SK-N-SH (cell line): ENCODE data around the gene SLC33A1. TPM values are rescaled to one million over a fixed set of nuclear protein-coding genes. Genes with fewer than 3 reads are reported as not detected.

Experiments used
- CTCF ChIA-PET: fragments of 300-600, 350-600 bp; formaldehyde crosslinking; extraction: SDS; loops from one replicate; lab custom pipeline; 2021; lab: Yijun Ruan, JAX
- POLR2A ChIA-PET: fragments of 350-600 bp; sonication (Branson Sonifier 250); formaldehyde crosslinking; extraction: SDS; loops from one replicate; lab custom pipeline; 2020; ENCODE audit warnings: antibody characterized with exemption, inconsistent platforms; lab: Yijun Ruan, JAX
- DNase-seq: peaks from one replicate; pipeline ENCODE4 v3.0.0; 2012
- H2AFZ ChIP-seq: fragments of 200-600 bp; sonication (generic); 2 replicates; pipeline ENCODE4 v1.8.1; 2016; ENCODE audit warnings: antibody characterized with exemption, mild to moderate bottlenecking, low read depth
- H3F3A ChIP-seq: fragments of 200-600 bp; sonication (generic); replicated peaks from 2 replicates; pipeline ENCODE3; 2016; ENCODE audit warnings: antibody characterized with exemption, mild to moderate bottlenecking; ENCODE audit not compliant: insufficient read depth
- H3K27ac ChIP-seq, 2 experiments: fragments of 200-500 bp in 1 of 2; fragments of 200-600 bp in 1 of 2; sonication (Bioruptor generic) in 1 of 2; sonication (generic), shearing (Covaris generic) in 1 of 2; 2 replicates each; pipeline versions ENCODE4 v1.5.1 to v1.6.1; 2014 to 2016; ENCODE audit warnings: low read depth in 2 of 2, inconsistent platforms in 1 of 2, low read length in 1 of 2, mild to moderate bottlenecking in 1 of 2, mixed read lengths in 1 of 2
- H3K27me3 ChIP-seq: fragments of 200-600 bp; sonication (generic), shearing (Covaris generic); 2 replicates; pipeline ENCODE4 v1.6.1; 2016; ENCODE audit warnings: mixed run types; ENCODE audit not compliant: insufficient read depth
- H3K36me3 ChIP-seq, 2 experiments: fragments of 200-500 bp in 1 of 2; fragments of 200-600 bp in 1 of 2; sonication (Bioruptor generic) in 1 of 2; sonication (generic) in 1 of 2; replicated peaks in 1 of 2; 2 replicates each; pipeline versions ENCODE3 to v1.5.1; 2014 to 2016; ENCODE audit warnings: low read length in 1 of 2, mild to moderate bottlenecking in 1 of 2; ENCODE audit not compliant: insufficient read depth in 2 of 2, control insufficient read depth in 1 of 2
- H3K4me1 ChIP-seq, 2 experiments: fragments of 200-500 bp in 1 of 2; fragments of 200-600 bp in 1 of 2; sonication (Bioruptor generic) in 1 of 2; sonication (generic), shearing (Covaris generic) in 1 of 2; 2 replicates each; pipeline versions ENCODE4 v1.5.1 to v1.6.1; 2014 to 2016; ENCODE audit warnings: low read depth in 1 of 2, low read length in 1 of 2, mixed run types in 1 of 2; ENCODE audit not compliant: insufficient read depth in 2 of 2, control insufficient read depth in 1 of 2
- H3K4me2 ChIP-seq: fragments of 200-600 bp; sonication (generic), shearing (Covaris generic); 2 replicates; pipeline ENCODE4 v1.6.1; 2017; ENCODE audit warnings: mixed run types
- H3K4me3 ChIP-seq, 2 experiments: fragments of 200-500 bp in 1 of 2; fragments of 200-600 bp in 1 of 2; sonication (Bioruptor generic) in 1 of 2; sonication (generic), shearing (Covaris generic) in 1 of 2; 2 replicates each; pipeline versions ENCODE4 v1.5.1 to v1.8.1; 2014 to 2016; ENCODE audit warnings: low read depth in 2 of 2, inconsistent platforms in 1 of 2, low read length in 1 of 2, mild to moderate bottlenecking in 1 of 2, mixed read lengths in 1 of 2, moderate library complexity in 1 of 2
- H3K79me2 ChIP-seq: fragments of 200-600 bp; sonication (generic); 2 replicates; pipeline ENCODE4 v1.8.1; 2017; ENCODE audit warnings: mild to moderate bottlenecking; ENCODE audit not compliant: insufficient read depth
- H3K9ac ChIP-seq: fragments of 200-600 bp; sonication (generic); 2 replicates; pipeline ENCODE4 v1.6.1; 2017; ENCODE audit warnings: mixed run types
- H3K9me2 ChIP-seq: fragments of 200-600 bp; sonication (generic); 2 replicates; pipeline ENCODE4 v1.6.1; 2017; ENCODE audit warnings: mixed run types
- H3K9me3 ChIP-seq: fragments of 200-600 bp; sonication (generic); 2 replicates; pipeline ENCODE4 v1.6.1; 2017; ENCODE audit warnings: mixed run types, mild to moderate bottlenecking, moderate library complexity
- H4K20me1 ChIP-seq: fragments of 200-600 bp; sonication (generic); 2 replicates; pipeline ENCODE4 v1.6.1; 2017; ENCODE audit warnings: mild to moderate bottlenecking, mixed run types; ENCODE audit not compliant: insufficient read depth
- CHD2 ChIP-seq: fragments of 150-350 bp; IDR thresholded peaks from 2 replicates; pipeline ENCODE4 v1.6.1; 2018; ENCODE audit warnings: low read length; ENCODE audit not compliant: partially characterized antibody
- CTCF ChIP-seq: fragments of 200-600 bp; sonication (generic); IDR thresholded peaks from 2 replicates; pipeline ENCODE4 v1.6.1; 2017; ENCODE audit warnings: antibody characterized with exemption, mild to moderate bottlenecking, moderate library complexity
- ELF1 ChIP-seq: IDR thresholded peaks from 2 replicates; pipeline ENCODE4 v1.4.0; 2012
- FOXJ3 ChIP-seq: sonication (generic); formaldehyde crosslinking; IDR thresholded peaks from 2 replicates; pipeline ENCODE4 v1.5.1; 2020; ENCODE audit warnings: mild to moderate bottlenecking, missing genetic modification reagents
- FOXM1 ChIP-seq: IDR thresholded peaks from 2 replicates; pipeline ENCODE4 v1.4.0; 2012; ENCODE audit warnings: low read depth, mild to moderate bottlenecking
- GABPA ChIP-seq: IDR thresholded peaks from 2 replicates; pipeline ENCODE4 v1.4.0; 2012; ENCODE audit warnings: low read depth, mild to moderate bottlenecking
- GATA2 ChIP-seq: sonication (generic); formaldehyde crosslinking; IDR thresholded peaks from 2 replicates; pipeline ENCODE4 v1.5.0; 2020; ENCODE audit warnings: mild to moderate bottlenecking, missing genetic modification reagents
- JUND ChIP-seq: IDR thresholded peaks from 2 replicates; pipeline ENCODE4 v1.4.0; 2012
- MAX ChIP-seq: IDR thresholded peaks from 2 replicates; pipeline ENCODE4 v1.4.0; 2012; ENCODE audit warnings: low read depth
- MEF2A ChIP-seq: IDR thresholded peaks from 2 replicates; pipeline ENCODE4 v1.4.0; 2012; ENCODE audit warnings: low read depth, borderline replicate concordance
- MXI1 ChIP-seq: IDR thresholded peaks from 2 replicates; pipeline ENCODE4 v1.6.1; 2012; ENCODE audit warnings: mild to moderate bottlenecking, low read depth, low read length, improper control_type of control experiment
- NFIC ChIP-seq: IDR thresholded peaks from 2 replicates; pipeline ENCODE4 v1.4.0; 2012; ENCODE audit warnings: borderline replicate concordance
- NRF1 ChIP-seq: IDR thresholded peaks from 2 replicates; pipeline ENCODE4 v1.6.1; 2012; ENCODE audit warnings: low read depth, mild to moderate bottlenecking, low read length
- PBX3 ChIP-seq: IDR thresholded peaks from 2 replicates; pipeline ENCODE4; 2012
- RCOR1 ChIP-seq: fragments of 150-350 bp; IDR thresholded peaks from 2 replicates; pipeline ENCODE4 v1.6.1; 2017; ENCODE audit warnings: antibody characterized with exemption, low read length
- REST ChIP-seq: IDR thresholded peaks from 2 replicates; pipeline ENCODE4 v1.6.1; 2012; ENCODE audit warnings: mild to moderate bottlenecking, low read depth, low read length, moderate library complexity
- RFX5 ChIP-seq: IDR thresholded peaks from 2 replicates; pipeline ENCODE4 v1.6.1; 2012; ENCODE audit warnings: mild to moderate bottlenecking, improper control_type of control experiment, low read length
- RXRA ChIP-seq: IDR thresholded peaks from 2 replicates; pipeline ENCODE4 v1.4.0; 2012; ENCODE audit warnings: low read depth, mild to moderate bottlenecking, borderline replicate concordance
- TCF12 ChIP-seq: IDR thresholded peaks from 2 replicates; pipeline ENCODE4 v1.4.0; 2012
- TEAD4 ChIP-seq: IDR thresholded peaks from 2 replicates; pipeline ENCODE4 v1.4.0; 2012; ENCODE audit warnings: mild to moderate bottlenecking, borderline replicate concordance; ENCODE audit not compliant: insufficient read depth
- USF1 ChIP-seq: IDR thresholded peaks from 2 replicates; pipeline ENCODE4 v1.4.0; 2012; ENCODE audit warnings: low read depth, borderline replicate concordance
- YY1 ChIP-seq: IDR thresholded peaks from 2 replicates; pipeline ENCODE4 v1.4.0; 2012; ENCODE audit warnings: low read depth, mild to moderate bottlenecking
- WGBS: methylation state at CpG from one replicate; pipeline ENCODE4 v1.1.6; 2017; ENCODE audit warnings: low lambda C conversion rate; 5-methylcytosine and 5-hydroxymethylcytosine counted together
- polyA plus RNA-seq, 3 experiments: library from polyadenylated mRNA; depleted of rRNA; stranded (reverse); fragments of >200 nt; gene quantifications; 2 replicates each; pipeline ENCODE4 v1.2.3, GENCODE V29; 2012

SLC33A1 gene
- polyA plus RNA-seq, 1 of the 3 experiments (the other 2 are of a cell fraction): 10.3 TPM

- peak; percentile 88; the same call in 1 of the 2 replicates for TF ChIP-seq MXI1
- TF ChIP-seq RXRA: no peak
- TF ChIP-seq REST: 0 out of 2 replicates have a peak, but pooled peaks have one; percentile 41
- TF ChIP-seq PBX3: no peak
- TF ChIP-seq NFIC: no peak
- TF ChIP-seq MAX: peak; percentile 13; the same call in 1 of the 2 replicates
Observed at GRCh38 chr3:155870133-155870944, 16.1 kb upstream of the SLC33A1 start, which contains the start of gene GMPS (continued).

GRCh38 chr3:155869691-155870090 is 15.5 kb upstream of the SLC33A1 start:
- Histone ChIP-seq H3K79me2 (peaks cover 41% of the 10 kb centered on the region), H3K9ac (peak overlapping the region; percentile 83), H3K4me2 (peak overlapping the region; percentile 98), H3K4me3 (peak overlapping the region; percentile 51 to 96), H3K36me3 (no peaks in the 10 kb centered on the region), H4K20me1 (peaks cover 26% of the 10 kb centered on the region), H3F3A (peaks cover 9% of the 10 kb centered on the region), H3K9me2 (no peaks in the 10 kb centered on the region), H3K27ac (peak overlapping the region; percentile 84 to 86), H3K9me3 (no peaks in the 10 kb centered on the region), H3K27me3 (no peaks in the 10 kb centered on the region), H2AFZ (peak overlapping the region; percentile 99), H3K4me1 (peaks cover 8 to 10% of the 10 kb centered on the region in 2 experiments; a peak in 3 of 4 replicates)
- peak; percentile 33 for DNase-seq
- CTCF ChIA-PET: interaction anchor here (0.6 to 5.6 kb wide), 10 partner anchors 12 to 1557 kb away, joined by 3 to 49 read pairs (median 4); partner anchors contain the start of gene C3orf33
- 37% methylated on average over 3 of the region's 3 CpGs for WGBS
- POLR2A ChIA-PET: interaction anchor here (0.8 to 3.2 kb wide), 3 partner anchors 16 to 64 kb away, joined by 3 to 17 read pairs (median 4); partner anchors contain the start of genes C3orf33 and SLC33A1
- TF ChIP-seq JUND (no peak), GATA2 (no peak), MAX (no peak), RFX5 (no peak), ELF1 (no peak), USF1 (no peak), FOXJ3 (CRISPR knock-in tag) (no peak), YY1 (no peak), MEF2A (no peak), GABPA (no peak), CHD2 (no peak), TCF12 (no peak), FOXM1 (no peak), TEAD4 (no peak), RCOR1 (no peak), PBX3 (no peak), CTCF (no peak; the same call in 1 of the 2 replicates), NRF1 (no peak)
